ENCODE data around the gene ASCC1.

DNA sequence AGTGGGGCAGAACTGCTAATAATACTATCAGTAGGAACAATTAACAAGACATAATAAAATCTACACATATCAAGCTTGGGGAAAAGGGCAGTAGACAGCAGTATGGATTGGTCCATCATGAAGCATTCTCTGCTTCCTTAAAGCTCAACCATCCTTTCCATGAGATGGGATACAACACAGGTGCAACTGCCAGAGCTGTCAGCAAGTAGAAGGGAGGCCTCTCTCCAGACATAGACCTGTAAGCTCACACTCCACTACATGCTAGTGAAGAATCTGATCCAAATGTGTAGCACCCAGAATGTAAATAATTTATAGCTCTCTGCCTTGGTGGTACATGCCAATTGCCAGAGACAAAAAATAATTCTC, 41.8 kb downstream of the ASCC1 start:
- TF ChIP-seq, protein P1, sequence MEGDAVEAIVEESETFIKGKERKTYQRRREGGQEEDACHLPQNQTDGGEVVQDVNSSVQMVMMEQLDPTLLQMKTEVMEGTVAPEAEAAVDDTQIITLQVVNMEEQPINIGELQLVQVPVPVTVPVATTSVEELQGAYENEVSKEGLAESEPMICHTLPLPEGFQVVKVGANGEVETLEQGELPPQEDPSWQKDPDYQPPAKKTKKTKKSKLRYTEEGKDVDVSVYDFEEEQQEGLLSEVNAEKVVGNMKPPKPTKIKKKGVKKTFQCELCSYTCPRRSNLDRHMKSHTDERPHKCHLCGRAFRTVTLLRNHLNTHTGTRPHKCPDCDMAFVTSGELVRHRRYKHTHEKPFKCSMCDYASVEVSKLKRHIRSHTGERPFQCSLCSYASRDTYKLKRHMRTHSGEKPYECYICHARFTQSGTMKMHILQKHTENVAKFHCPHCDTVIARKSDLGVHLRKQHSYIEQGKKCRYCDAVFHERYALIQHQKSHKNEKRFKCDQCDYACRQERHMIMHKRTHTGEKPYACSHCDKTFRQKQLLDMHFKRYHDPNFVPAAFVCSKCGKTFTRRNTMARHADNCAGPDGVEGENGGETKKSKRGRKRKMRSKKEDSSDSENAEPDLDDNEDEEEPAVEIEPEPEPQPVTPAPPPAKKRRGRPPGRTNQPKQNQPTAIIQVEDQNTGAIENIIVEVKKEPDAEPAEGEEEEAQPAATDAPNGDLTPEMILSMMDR (IDR thresholded peaks at IDR 0.05; ENCODE audit: low read length) = no peak
- TF ChIP-seq EZH2 (optimal IDR thresholded peaks at IDR 0.05; ENCODE audit: low read depth, low read length) (no peak), EZH2phosphoT487 (IDR thresholded peaks at IDR 0.05; ENCODE audit: low read length) (no peak)
